K562 (cell line): ENCODE measurements around the gene BRCA1. TPM values are rescaled to one million over a fixed set of nuclear protein-coding genes. Genes with fewer than 3 reads are reported as not detected.
A peak's percentile ranks its signal among the peaks of the same experiment; 100 is the strongest.

ENCODE experiments used
- E2F6 ChIP-seq, 2 experiments: IDR thresholded peaks; 2 replicates each; pipeline ENCODE4 v1.6.1; 2011; ENCODE audit warnings: borderline replicate concordance in 1 of 2, control low read depth in 1 of 2, low read depth in 1 of 2, low read length in 1 of 2, mild to moderate bottlenecking in 1 of 2, mixed read lengths in 1 of 2, moderate library complexity in 1 of 2; ENCODE audit not compliant: insufficient read depth in 1 of 2, insufficient read length in 1 of 2, poor library complexity in 1 of 2, severe bottlenecking in 1 of 2; ENCODE audit errors: extremely low read depth in 1 of 2
- HIVEP1 ChIP-seq: fragments of 250-450 bp; sonication (Bioruptor Pico); IDR thresholded peaks from 2 replicates; pipeline ENCODE4 v1.4.0; 2020; ENCODE audit warnings: mild to moderate bottlenecking
- NCOA4 ChIP-seq: fragments of 450-650 bp; IDR thresholded peaks from 2 replicates; pipeline ENCODE4 v1.6.1; 2018; ENCODE audit warnings: mild to moderate bottlenecking; ENCODE audit not compliant: partially characterized antibody
- NFIX ChIP-seq: fragments of 250-450 bp; sonication (Bioruptor Pico); IDR thresholded peaks from 2 replicates; pipeline ENCODE4 v1.4.0; 2020; ENCODE audit warnings: low read depth, mild to moderate bottlenecking, moderate library complexity
- NFRKB ChIP-seq: fragments of 450-650 bp; IDR thresholded peaks from 2 replicates; pipeline ENCODE4 v1.6.1; 2016; ENCODE audit warnings: low read depth
- POLR2G ChIP-seq: fragments of 200-400 bp; formaldehyde crosslinking; IDR thresholded peaks from 2 replicates; pipeline ENCODE4 v1.6.1; 2017; ENCODE audit warnings: low read depth, mild to moderate bottlenecking, antibody characterized with exemption, low read length, moderate library complexity
- SIN3A ChIP-seq, 2 experiments: fragments of 150-350 bp in 1 of 2; IDR thresholded peaks; 2 replicates each; pipeline ENCODE4 v1.6.1; 2011 to 2016; ENCODE audit warnings: borderline replicate concordance in 2 of 2, low read depth in 2 of 2, low read length in 2 of 2, mild to moderate bottlenecking in 2 of 2, moderate library complexity in 2 of 2; ENCODE audit not compliant: control insufficient read depth in 1 of 2
- SP2 ChIP-seq: IDR thresholded peaks from 2 replicates; pipeline ENCODE4 v1.6.1; 2011; ENCODE audit warnings: mild to moderate bottlenecking, low read depth, low read length, moderate library complexity; ENCODE audit not compliant: poor library complexity, severe bottlenecking; ENCODE audit errors: extremely low read depth
- TRIM25 ChIP-seq: fragments of 450-650 bp; IDR thresholded peaks from 2 replicates; pipeline ENCODE4 v1.7.0; 2016; ENCODE audit warnings: borderline replicate concordance
- YY1 ChIP-seq, 3 experiments: IDR thresholded peaks; 2 replicates each; pipeline ENCODE4 v1.6.1; 2011; ENCODE audit warnings: low read length in 2 of 3, mild to moderate bottlenecking in 2 of 3, moderate library complexity in 2 of 3, borderline replicate concordance in 1 of 3, control low read depth in 1 of 3, low read depth in 1 of 3; ENCODE audit not compliant: insufficient read depth in 3 of 3, insufficient replicate concordance in 2 of 3, control insufficient read depth in 1 of 3, insufficient read length in 1 of 3; ENCODE audit errors: extremely low read depth in 1 of 3
- ZNF311 ChIP-seq: fragments of 250-450 bp; sonication (Bioruptor Pico); IDR thresholded peaks from 2 replicates; pipeline ENCODE4 v1.4.0; 2020; ENCODE audit warnings: mild to moderate bottlenecking, moderate library complexity
- ZNF780A ChIP-seq: fragments of 250-450 bp; sonication (Bioruptor Pico); IDR thresholded peaks from 2 replicates; pipeline ENCODE4 v1.5.0; 2021; ENCODE audit warnings: mild to moderate bottlenecking
- polyA plus RNA-seq, 8 experiments: library from polyadenylated mRNA; depleted of rRNA in 4 of 8; stranded (reverse) in 5 of 8; unstranded in 3 of 8; fragments of >200 nt; fragmentation: Nextera tagmentation in 2 of 8; fragmentation: Illumina TruSeq in 1 of 8; extraction: Ambion mirVana in 2 of 8; extraction: Trizol in 1 of 8; gene quantifications; 2 replicates each; pipeline versions ENCODE4 v1.2.1 to v1.2.3, GENCODE V29; 2011 to 2014; ENCODE audit warnings: inconsistent platforms in 1 of 8, missing spikeins in 1 of 8
- total RNA-seq, 7 experiments: library from RNA; depleted of rRNA in 6 of 7; stranded (reverse); fragments of >200 nt in 6 of 7; fragmentation: Illumina TruSeq in 2 of 7; extraction: Trizol in 2 of 7; gene quantifications; 2 replicates each; pipeline versions ENCODE4 v1.2.1 to v1.2.3, GENCODE V29; 2011 to 2021; ENCODE audit warnings: low replicate concordance in 1 of 7
- TF ChIP-seq, protein P1 (sequence below), 2 experiments: fragments of 200-800 bp in 1 of 2; sonication (Bioruptor generic) in 1 of 2; sonication (generic) in 1 of 2; formaldehyde crosslinking in 1 of 2; IDR thresholded peaks in 1 of 2; conservative IDR thresholded peaks in 1 of 2; 2 replicates each; pipeline versions ENCODE4 v1.5.0 to v1.6.1; 2016 to 2020; ENCODE audit warnings: missing compliant biosample characterization in 1 of 2, missing genetic modification characterization in 1 of 2, missing genetic modification reagents in 1 of 2
- TF ChIP-seq, protein P2 (sequence below): sonication (generic); formaldehyde crosslinking; IDR thresholded peaks from 2 replicates; pipeline ENCODE4 v1.8.1; 2023; ENCODE audit warnings: mild to moderate bottlenecking, missing genetic modification reagents
- TF ChIP-seq, protein P3 (sequence below): sonication (generic); formaldehyde crosslinking; IDR thresholded peaks from 2 replicates; pipeline ENCODE4 v1.8.1; 2023; ENCODE audit warnings: mild to moderate bottlenecking, missing genetic modification reagents

BRCA1 gene
- total and polyA plus RNA-seq, 9 of the 15 experiments (the other 6 are each of a cell fraction or from before 2014, with no cell fraction given) = 25.9 to 95.3 (median 62.3) TPM

DNA sequence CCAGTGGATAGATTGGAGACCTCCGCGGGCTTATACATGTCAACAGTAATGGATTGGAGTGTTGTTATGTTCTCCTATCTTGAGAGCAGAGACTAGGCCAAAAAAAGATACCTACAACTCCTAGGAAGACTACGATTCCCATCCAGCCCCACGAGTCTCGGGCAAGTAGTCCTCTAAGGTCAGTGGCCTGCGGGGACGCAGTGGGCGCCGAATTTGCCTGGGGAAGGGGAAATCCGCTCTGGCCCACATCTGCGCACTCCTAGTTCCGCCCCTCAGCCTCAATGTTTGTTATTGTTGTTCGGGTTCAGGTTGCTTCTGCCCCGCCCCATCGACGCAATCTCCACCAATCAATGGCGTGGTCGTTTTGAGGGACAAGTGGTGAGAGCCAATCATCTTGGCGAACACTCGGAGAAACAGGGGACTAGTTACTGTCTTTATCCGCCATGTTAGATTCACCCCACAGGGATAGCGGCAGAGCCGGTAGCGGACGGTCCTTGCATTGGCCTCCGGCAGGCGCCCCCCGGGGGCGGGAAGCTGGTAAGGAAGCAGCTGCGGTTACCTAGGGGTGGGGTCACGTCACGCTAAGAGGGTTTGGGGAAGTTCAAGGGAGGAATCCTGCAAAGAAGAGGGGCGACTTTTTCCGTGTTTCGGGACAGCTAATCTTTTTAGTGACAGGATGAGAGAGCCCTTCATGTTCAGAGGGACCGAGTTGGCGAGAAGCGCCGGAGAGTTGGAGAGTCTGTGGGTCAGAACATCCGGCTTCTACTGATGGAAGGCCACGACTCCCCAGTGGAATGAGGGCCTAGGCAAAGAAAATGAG is 45.8 kb upstream of the BRCA1 start, which contains the start of gene NBR1 (continued):
- TF ChIP-seq NCOA4 = no peak
- no peak for TF ChIP-seq NFIX
- no peak for TF ChIP-seq TRIM25
- peak; percentile 85 for TF ChIP-seq POLR2G
- no peak for TF ChIP-seq ZNF311
- TF ChIP-seq, protein P1, sequence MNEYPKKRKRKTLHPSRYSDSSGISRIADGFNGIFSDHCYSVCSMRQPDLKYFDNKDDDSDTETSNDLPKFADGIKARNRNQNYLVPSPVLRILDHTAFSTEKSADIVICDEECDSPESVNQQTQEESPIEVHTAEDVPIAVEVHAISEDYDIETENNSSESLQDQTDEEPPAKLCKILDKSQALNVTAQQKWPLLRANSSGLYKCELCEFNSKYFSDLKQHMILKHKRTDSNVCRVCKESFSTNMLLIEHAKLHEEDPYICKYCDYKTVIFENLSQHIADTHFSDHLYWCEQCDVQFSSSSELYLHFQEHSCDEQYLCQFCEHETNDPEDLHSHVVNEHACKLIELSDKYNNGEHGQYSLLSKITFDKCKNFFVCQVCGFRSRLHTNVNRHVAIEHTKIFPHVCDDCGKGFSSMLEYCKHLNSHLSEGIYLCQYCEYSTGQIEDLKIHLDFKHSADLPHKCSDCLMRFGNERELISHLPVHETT (CRISPR knock-in tag; conservative IDR thresholded peaks at IDR 0.05 in 1 of 2, IDR thresholded peaks at IDR 0.05 in 1 of 2) = peak in 1 of 2 experiments; percentile 50; a peak in 1 of 4 replicates
- TF ChIP-seq SP2 = peak; percentile 79
- TF ChIP-seq NFRKB = peak; percentile 95; the same call in 1 of the 2 replicates
- no peak for TF ChIP-seq ZNF780A
- peak in 1 of 2 experiments; percentile 75 for TF ChIP-seq E2F6 (IDR thresholded peaks at IDR 0.05; ENCODE audit: borderline replicate concordance in 1 of 2, extremely low read depth in 1 of 2, insufficient read depth in 1 of 2, insufficient read length in 1 of 2, low read depth in 1 of 2, low read length in 1 of 2, poor library complexity in 1 of 2, severe bottlenecking in 1 of 2)
- TF ChIP-seq, protein P2, sequence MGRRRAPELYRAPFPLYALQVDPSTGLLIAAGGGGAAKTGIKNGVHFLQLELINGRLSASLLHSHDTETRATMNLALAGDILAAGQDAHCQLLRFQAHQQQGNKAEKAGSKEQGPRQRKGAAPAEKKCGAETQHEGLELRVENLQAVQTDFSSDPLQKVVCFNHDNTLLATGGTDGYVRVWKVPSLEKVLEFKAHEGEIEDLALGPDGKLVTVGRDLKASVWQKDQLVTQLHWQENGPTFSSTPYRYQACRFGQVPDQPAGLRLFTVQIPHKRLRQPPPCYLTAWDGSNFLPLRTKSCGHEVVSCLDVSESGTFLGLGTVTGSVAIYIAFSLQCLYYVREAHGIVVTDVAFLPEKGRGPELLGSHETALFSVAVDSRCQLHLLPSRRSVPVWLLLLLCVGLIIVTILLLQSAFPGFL (CRISPR knock-in tag) = no peak
- TF ChIP-seq YY1 (IDR thresholded peaks at IDR 0.05; ENCODE audit: borderline replicate concordance in 1 of 3, control insufficient read depth in 1 of 3, extremely low read depth in 1 of 3, insufficient read depth in 3 of 3, insufficient read length in 1 of 3, insufficient replicate concordance in 2 of 3, low read depth in 1 of 3, low read length in 2 of 3) = peak; percentile 70 to 95 (median 91)
- TF ChIP-seq, protein P3, sequence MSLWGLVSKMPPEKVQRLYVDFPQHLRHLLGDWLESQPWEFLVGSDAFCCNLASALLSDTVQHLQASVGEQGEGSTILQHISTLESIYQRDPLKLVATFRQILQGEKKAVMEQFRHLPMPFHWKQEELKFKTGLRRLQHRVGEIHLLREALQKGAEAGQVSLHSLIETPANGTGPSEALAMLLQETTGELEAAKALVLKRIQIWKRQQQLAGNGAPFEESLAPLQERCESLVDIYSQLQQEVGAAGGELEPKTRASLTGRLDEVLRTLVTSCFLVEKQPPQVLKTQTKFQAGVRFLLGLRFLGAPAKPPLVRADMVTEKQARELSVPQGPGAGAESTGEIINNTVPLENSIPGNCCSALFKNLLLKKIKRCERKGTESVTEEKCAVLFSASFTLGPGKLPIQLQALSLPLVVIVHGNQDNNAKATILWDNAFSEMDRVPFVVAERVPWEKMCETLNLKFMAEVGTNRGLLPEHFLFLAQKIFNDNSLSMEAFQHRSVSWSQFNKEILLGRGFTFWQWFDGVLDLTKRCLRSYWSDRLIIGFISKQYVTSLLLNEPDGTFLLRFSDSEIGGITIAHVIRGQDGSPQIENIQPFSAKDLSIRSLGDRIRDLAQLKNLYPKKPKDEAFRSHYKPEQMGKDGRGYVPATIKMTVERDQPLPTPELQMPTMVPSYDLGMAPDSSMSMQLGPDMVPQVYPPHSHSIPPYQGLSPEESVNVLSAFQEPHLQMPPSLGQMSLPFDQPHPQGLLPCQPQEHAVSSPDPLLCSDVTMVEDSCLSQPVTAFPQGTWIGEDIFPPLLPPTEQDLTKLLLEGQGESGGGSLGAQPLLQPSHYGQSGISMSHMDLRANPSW (CRISPR knock-in tag) = no peak
- TF ChIP-seq HIVEP1 (CRISPR knock-in tag) = no peak
- peak; percentile 3 to 44; a peak in 1 of 4 replicates for TF ChIP-seq SIN3A (IDR thresholded peaks at IDR 0.05; ENCODE audit: borderline replicate concordance in 2 of 2, control insufficient read depth in 1 of 2, low read depth in 2 of 2, low read length in 2 of 2)
